Osteocyte (in vitro differentiated cells): Measurements from ENCODE around the gene DNAJC9. TPM values are rescaled to one million over a fixed set of nuclear protein-coding genes. Genes with fewer than 3 reads are reported as not detected.

Experiments
- DNase-seq: peaks from one replicate; pipeline ENCODE4 v3.0.0; 2021; ENCODE audit warnings: mixed read lengths; ENCODE audit not compliant: unreplicated experiment; ENCODE audit errors: extremely low spot score
- H3K27ac Mint-ChIP-seq: one replicate; pipeline ENCODE4 v1.8.0; 2021; ENCODE audit warnings: mild to moderate bottlenecking, mixed read lengths; ENCODE audit not compliant: unreplicated experiment
- H3K27me3 Mint-ChIP-seq: one replicate; pipeline ENCODE4 v1.8.0; 2021; ENCODE audit warnings: mixed read lengths; ENCODE audit not compliant: unreplicated experiment
- H3K36me3 Mint-ChIP-seq: one replicate; pipeline ENCODE4 v1.8.0; 2021; ENCODE audit warnings: mixed read lengths; ENCODE audit not compliant: unreplicated experiment
- H3K4me1 Mint-ChIP-seq: one replicate; pipeline ENCODE4 v1.8.0; 2021; ENCODE audit warnings: mixed read lengths; ENCODE audit not compliant: unreplicated experiment
- H3K4me3 Mint-ChIP-seq: one replicate; pipeline ENCODE4 v1.8.0; 2021; ENCODE audit warnings: mild to moderate bottlenecking, moderate library complexity, mixed read lengths; ENCODE audit not compliant: unreplicated experiment
- H3K9me3 Mint-ChIP-seq: one replicate; pipeline ENCODE4 v1.8.0; 2021; ENCODE audit warnings: mixed read lengths; ENCODE audit not compliant: unreplicated experiment
- total RNA-seq: library from RNA; stranded (reverse); gene quantifications from 2 replicates; pipeline ENCODE4 v1.2.1, GENCODE V29; 2021
- TF ChIP-seq, protein P1 (sequence below): fragments of 200-600 bp; sonication (generic); IDR thresholded peaks from 2 replicates; pipeline ENCODE4 v1.5.0; 2021; ENCODE audit warnings: antibody characterized with exemption, mild to moderate bottlenecking, moderate library complexity

The DNAJC9 gene
- total RNA-seq, 1 donor from 2014 or later, result 19.3 TPM

- peaks cover 28% of the 10 kb centered on the region for H3K36me3 Mint-ChIP-seq
- no peaks in the 10 kb centered on the region for H3K9me3 Mint-ChIP-seq
- H3K4me1 Mint-ChIP-seq, result no peaks in the 10 kb centered on the region
- H3K27ac Mint-ChIP-seq, result no peak overlapping the region
- H3K27me3 Mint-ChIP-seq, result no peaks in the 10 kb centered on the region
- no peak overlapping the region for H3K4me3 Mint-ChIP-seq
- DNase-seq, result no peak
- TF ChIP-seq, protein P1, sequence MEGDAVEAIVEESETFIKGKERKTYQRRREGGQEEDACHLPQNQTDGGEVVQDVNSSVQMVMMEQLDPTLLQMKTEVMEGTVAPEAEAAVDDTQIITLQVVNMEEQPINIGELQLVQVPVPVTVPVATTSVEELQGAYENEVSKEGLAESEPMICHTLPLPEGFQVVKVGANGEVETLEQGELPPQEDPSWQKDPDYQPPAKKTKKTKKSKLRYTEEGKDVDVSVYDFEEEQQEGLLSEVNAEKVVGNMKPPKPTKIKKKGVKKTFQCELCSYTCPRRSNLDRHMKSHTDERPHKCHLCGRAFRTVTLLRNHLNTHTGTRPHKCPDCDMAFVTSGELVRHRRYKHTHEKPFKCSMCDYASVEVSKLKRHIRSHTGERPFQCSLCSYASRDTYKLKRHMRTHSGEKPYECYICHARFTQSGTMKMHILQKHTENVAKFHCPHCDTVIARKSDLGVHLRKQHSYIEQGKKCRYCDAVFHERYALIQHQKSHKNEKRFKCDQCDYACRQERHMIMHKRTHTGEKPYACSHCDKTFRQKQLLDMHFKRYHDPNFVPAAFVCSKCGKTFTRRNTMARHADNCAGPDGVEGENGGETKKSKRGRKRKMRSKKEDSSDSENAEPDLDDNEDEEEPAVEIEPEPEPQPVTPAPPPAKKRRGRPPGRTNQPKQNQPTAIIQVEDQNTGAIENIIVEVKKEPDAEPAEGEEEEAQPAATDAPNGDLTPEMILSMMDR, result no peak
Measured at GRCh38 chr10:73228247-73228646, 18.8 kb downstream of the DNAJC9 start.

- Mint-ChIP-seq H3K4me1 (no peaks in the 10 kb centered on the region), H3K36me3 (peaks cover 28% of the 10 kb centered on the region), H3K9me3 (no peaks in the 10 kb centered on the region), H3K4me3 (no peak overlapping the region), H3K27ac (no peak overlapping the region), H3K27me3 (no peaks in the 10 kb centered on the region)
- no peak for DNase-seq
- TF ChIP-seq, protein P1, result no peak
Measured at GRCh38 chr10:73226663-73227062, 20.4 kb downstream of the DNAJC9 start.

GRCh38 chr10:73225518-73225917 is 21.5 kb downstream of the DNAJC9 start:
- Mint-ChIP-seq H3K4me1 (no peaks in the 10 kb centered on the region), H3K36me3 (peaks cover 21% of the 10 kb centered on the region), H3K9me3 (no peaks in the 10 kb centered on the region), H3K27me3 (no peaks in the 10 kb centered on the region), H3K27ac (no peak overlapping the region), H3K4me3 (no peak overlapping the region)
- DNase-seq, result no peak
- TF ChIP-seq, protein P1, result no peak

DNA sequence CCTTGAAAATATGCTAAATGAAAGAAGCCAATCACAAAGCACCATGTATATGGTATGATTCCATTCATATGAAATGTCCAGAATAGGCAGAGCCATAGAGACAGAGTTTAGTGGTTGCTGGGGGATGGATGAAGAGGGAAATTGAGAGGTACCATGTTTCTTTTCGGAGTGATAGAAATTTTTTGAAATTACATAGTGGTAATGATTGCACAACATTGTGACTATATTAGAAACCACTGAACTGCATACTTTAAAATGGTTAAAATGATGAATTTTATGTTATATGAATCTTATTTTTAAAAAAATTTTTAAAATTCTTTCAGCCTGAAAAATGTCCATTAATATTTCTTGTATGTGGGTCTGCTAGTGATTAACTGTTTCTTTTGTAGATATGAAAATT is 26.1 kb downstream of the DNAJC9 start:
- H3K4me1 Mint-ChIP-seq, result peaks cover 2% of the 10 kb centered on the region
- no peak overlapping the region for H3K27ac Mint-ChIP-seq
- DNase-seq, result no peak
- TF ChIP-seq, protein P1, result no peak
- H3K36me3 Mint-ChIP-seq, result peaks cover 31% of the 10 kb centered on the region
- no peaks in the 10 kb centered on the region for H3K9me3 Mint-ChIP-seq
- no peak overlapping the region for H3K4me3 Mint-ChIP-seq
- no peaks in the 10 kb centered on the region for H3K27me3 Mint-ChIP-seq

- TF ChIP-seq, protein P1, result no peak
- Mint-ChIP-seq H3K4me3 (no peak overlapping the region), H3K9me3 (no peaks in the 10 kb centered on the region), H3K36me3 (peaks cover 37% of the 10 kb centered on the region), H3K27ac (no peak overlapping the region), H3K4me1 (peaks cover 2% of the 10 kb centered on the region), H3K27me3 (no peaks in the 10 kb centered on the region)
- DNase-seq, result no peak
Measured at GRCh38 chr10:73219384-73219783, 27.7 kb downstream of the DNAJC9 start.
